ENCODE results near the gene OBSL1.

The OBSL1 gene

GRCh38 chr2:219563271-219563928 is 7.9 kb downstream of the OBSL1 start:
- peaks cover 3% of the 10 kb centered on the region for H3K4me1 ChIP-seq (ENCODE audit: insufficient read depth, low read length, poor library complexity, severe bottlenecking)
- H4K20me1 ChIP-seq (ENCODE audit: insufficient read depth, low read length, poor library complexity, severe bottlenecking): no peaks in the 10 kb centered on the region
- H3K9ac ChIP-seq (ENCODE audit: low read depth, low read length, poor library complexity, severe bottlenecking): no peak overlapping the region
- no peaks in the 10 kb centered on the region for H3K27me3 ChIP-seq (ENCODE audit: insufficient read depth, low read length, poor library complexity, severe bottlenecking)
- H3K9me3 ChIP-seq (ENCODE audit: insufficient read depth, low read depth, low read length): no peaks in the 10 kb centered on the region
- no peaks in the 10 kb centered on the region for H3K79me2 ChIP-seq (ENCODE audit: insufficient read depth, low read length)
- H3K4me2 ChIP-seq (ENCODE audit: low read depth, low read length, poor library complexity, severe bottlenecking): no peak overlapping the region
- H3K36me3 ChIP-seq (ENCODE audit: insufficient read depth, low read length): no peaks in the 10 kb centered on the region
- H2AFZ ChIP-seq (ENCODE audit: low read length): no peak overlapping the region
- no peak for TF ChIP-seq EZH2phosphoT487 (IDR thresholded peaks at IDR 0.05; ENCODE audit: borderline replicate concordance)
- no peak for TF ChIP-seq CTCF (conservative IDR thresholded peaks at IDR 0.05; ENCODE audit: low read length)
- H3F3A ChIP-seq (ENCODE audit: low read depth): no peaks in the 10 kb centered on the region
- H3K9me2 ChIP-seq (replicated peaks; ENCODE audit: low read depth, low read length): no peaks in the 10 kb centered on the region
- no peak overlapping the region for H3K4me3 ChIP-seq (ENCODE audit: low read length, poor library complexity, severe bottlenecking)

GRCh38 chr2:219562049-219563020 is 9.0 kb downstream of the OBSL1 start:
- Histone ChIP-seq H4K20me1 (ENCODE audit: insufficient read depth, low read length, poor library complexity, severe bottlenecking) (no peaks in the 10 kb centered on the region), H3K27me3 (ENCODE audit: insufficient read depth, low read length, poor library complexity, severe bottlenecking) (no peaks in the 10 kb centered on the region), H3K9me3 (ENCODE audit: insufficient read depth, low read depth, low read length) (no peaks in the 10 kb centered on the region), H3K9ac (ENCODE audit: low read depth, low read length, poor library complexity, severe bottlenecking) (no peak overlapping the region), H3K36me3 (ENCODE audit: insufficient read depth, low read length) (no peaks in the 10 kb centered on the region), H3K4me2 (ENCODE audit: low read depth, low read length, poor library complexity, severe bottlenecking) (no peak overlapping the region), H3K79me2 (ENCODE audit: insufficient read depth, low read length) (no peaks in the 10 kb centered on the region), H3K4me1 (ENCODE audit: insufficient read depth, low read length, poor library complexity, severe bottlenecking) (peaks cover 3% of the 10 kb centered on the region), H3K4me3 (ENCODE audit: low read length, poor library complexity, severe bottlenecking) (no peak overlapping the region), H2AFZ (ENCODE audit: low read length) (no peak overlapping the region), H3K9me2 (replicated peaks; ENCODE audit: low read depth, low read length) (no peaks in the 10 kb centered on the region), H3F3A (ENCODE audit: low read depth) (no peaks in the 10 kb centered on the region)
- TF ChIP-seq EZH2phosphoT487 (IDR thresholded peaks at IDR 0.05; ENCODE audit: borderline replicate concordance) (no peak), CTCF (conservative IDR thresholded peaks at IDR 0.05; ENCODE audit: low read length) (no peak)

GRCh38 chr2:219561179-219562048 is 9.9 kb downstream of the OBSL1 start:
- no peaks in the 10 kb centered on the region for H3K9me3 ChIP-seq (ENCODE audit: insufficient read depth, low read depth, low read length)
- peaks cover 3% of the 10 kb centered on the region for H3K4me1 ChIP-seq (ENCODE audit: insufficient read depth, low read length, poor library complexity, severe bottlenecking)
- no peaks in the 10 kb centered on the region for H3K27me3 ChIP-seq (ENCODE audit: insufficient read depth, low read length, poor library complexity, severe bottlenecking)
- H3F3A ChIP-seq (ENCODE audit: low read depth): no peaks in the 10 kb centered on the region
- H3K9me2 ChIP-seq (replicated peaks; ENCODE audit: low read depth, low read length): no peaks in the 10 kb centered on the region
- no peak overlapping the region for H3K4me3 ChIP-seq (ENCODE audit: low read length, poor library complexity, severe bottlenecking)
- no peak overlapping the region for H2AFZ ChIP-seq (ENCODE audit: low read length)
- TF ChIP-seq EZH2phosphoT487 (IDR thresholded peaks at IDR 0.05; ENCODE audit: borderline replicate concordance): no peak
- TF ChIP-seq CTCF (conservative IDR thresholded peaks at IDR 0.05; ENCODE audit: low read length): no peak
- no peaks in the 10 kb centered on the region for H3K79me2 ChIP-seq (ENCODE audit: insufficient read depth, low read length)
- H4K20me1 ChIP-seq (ENCODE audit: insufficient read depth, low read length, poor library complexity, severe bottlenecking): no peaks in the 10 kb centered on the region
- no peak overlapping the region for H3K9ac ChIP-seq (ENCODE audit: low read depth, low read length, poor library complexity, severe bottlenecking)
- no peak overlapping the region for H3K4me2 ChIP-seq (ENCODE audit: low read depth, low read length, poor library complexity, severe bottlenecking)
- H3K36me3 ChIP-seq (ENCODE audit: insufficient read depth, low read length): no peaks in the 10 kb centered on the region
